ENCODE data around the gene ZBTB22. TPM values are rescaled to one million over a fixed set of nuclear protein-coding genes. Genes with fewer than 3 reads are reported as not detected.
A peak's percentile ranks its signal among the peaks of the same experiment; 100 is the strongest.

ZBTB22 gene
- total RNA-seq, 4 donors from 2014 or later, result 8.5 to 17.5 (median 14.8) TPM

DNA sequence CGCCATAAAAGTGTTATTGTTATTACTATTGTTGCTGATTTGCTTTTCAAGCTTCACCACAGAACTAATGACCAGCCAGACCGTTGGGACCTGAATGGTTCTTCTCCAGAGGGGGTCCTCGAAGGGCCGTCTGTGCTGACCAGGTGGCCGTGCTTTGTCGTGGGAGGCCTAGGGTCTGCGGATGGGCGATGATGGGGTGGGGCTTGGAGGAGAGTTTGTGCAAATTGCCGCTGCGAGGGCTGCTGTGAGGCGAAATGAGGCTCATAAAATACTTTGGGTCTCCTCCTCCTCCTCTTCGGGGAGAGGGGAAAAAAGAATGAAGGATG is 6.0 kb upstream of the ZBTB22 start:
- Histone ChIP-seq H3K4me1 (peaks cover 32 to 51% (median 39%) of the 10 kb centered on the region in 3 donors), H3K27ac (peak overlapping the region; percentile 93 to 97 (median 96)), H3K9me3 (no peaks in the 10 kb centered on the region), H3K36me3 (peaks cover 19 to 30% (median 22%) of the 10 kb centered on the region in 3 donors), H3K27me3 (no peaks in the 10 kb centered on the region), H3K4me3 (peak overlapping the region; percentile 70 to 92 (median 88))
- intact Hi-C loops (cut with DNase I), result no loop called here
- TF ChIP-seq, protein P1, sequence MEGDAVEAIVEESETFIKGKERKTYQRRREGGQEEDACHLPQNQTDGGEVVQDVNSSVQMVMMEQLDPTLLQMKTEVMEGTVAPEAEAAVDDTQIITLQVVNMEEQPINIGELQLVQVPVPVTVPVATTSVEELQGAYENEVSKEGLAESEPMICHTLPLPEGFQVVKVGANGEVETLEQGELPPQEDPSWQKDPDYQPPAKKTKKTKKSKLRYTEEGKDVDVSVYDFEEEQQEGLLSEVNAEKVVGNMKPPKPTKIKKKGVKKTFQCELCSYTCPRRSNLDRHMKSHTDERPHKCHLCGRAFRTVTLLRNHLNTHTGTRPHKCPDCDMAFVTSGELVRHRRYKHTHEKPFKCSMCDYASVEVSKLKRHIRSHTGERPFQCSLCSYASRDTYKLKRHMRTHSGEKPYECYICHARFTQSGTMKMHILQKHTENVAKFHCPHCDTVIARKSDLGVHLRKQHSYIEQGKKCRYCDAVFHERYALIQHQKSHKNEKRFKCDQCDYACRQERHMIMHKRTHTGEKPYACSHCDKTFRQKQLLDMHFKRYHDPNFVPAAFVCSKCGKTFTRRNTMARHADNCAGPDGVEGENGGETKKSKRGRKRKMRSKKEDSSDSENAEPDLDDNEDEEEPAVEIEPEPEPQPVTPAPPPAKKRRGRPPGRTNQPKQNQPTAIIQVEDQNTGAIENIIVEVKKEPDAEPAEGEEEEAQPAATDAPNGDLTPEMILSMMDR (IDR thresholded peaks at IDR 0.05), result no peak
- TF ChIP-seq POLR2A (IDR thresholded peaks at IDR 0.05), result no peak
- 0 to 2% methylated on average over 9 to 11 of the region's 12 CpGs for WGBS, 2 donors
- no peak for DNase-seq

DNA sequence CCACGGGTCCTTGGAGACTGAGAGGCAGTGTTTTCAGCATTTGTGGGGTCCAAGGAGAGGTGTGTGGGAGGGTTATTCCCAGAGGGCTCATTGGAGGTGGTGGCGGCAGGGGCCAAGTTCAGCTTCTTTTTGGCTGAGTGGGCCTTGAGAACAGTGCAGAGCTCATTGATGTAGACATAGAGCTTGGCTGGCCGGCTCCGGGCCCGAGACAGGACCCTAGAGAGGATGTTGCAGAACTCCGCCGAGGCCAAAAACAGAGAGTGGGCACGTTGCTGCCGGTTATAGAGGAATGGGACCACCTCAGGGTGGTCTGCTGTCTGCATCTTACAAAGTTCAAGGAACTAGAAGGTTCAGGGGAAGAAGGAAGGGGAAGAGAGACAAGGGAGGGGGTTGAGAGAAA is 3.7 kb upstream of the ZBTB22 start:
- no peak for TF ChIP-seq POLR2A (IDR thresholded peaks at IDR 0.05)
- TF ChIP-seq, protein P1 (IDR thresholded peaks at IDR 0.05), result no peak
- Histone ChIP-seq H3K4me3 (peak overlapping the region in 2 of 4 donors; percentile 86 to 91), H3K27ac (peak overlapping the region; percentile 93 to 97 (median 96)), H3K9me3 (no peaks in the 10 kb centered on the region), H3K36me3 (peaks cover 19 to 36% (median 22%) of the 10 kb centered on the region in 3 donors), H3K4me1 (peaks cover 43 to 68% (median 53%) of the 10 kb centered on the region in 3 donors), H3K27me3 (no peaks in the 10 kb centered on the region)
- intact Hi-C loops (cut with DNase I), result no loop called here
- no peak for DNase-seq
- WGBS, 2 donors, result 75 to 80% methylated on average over 4 of the region's 9 CpGs

DNA sequence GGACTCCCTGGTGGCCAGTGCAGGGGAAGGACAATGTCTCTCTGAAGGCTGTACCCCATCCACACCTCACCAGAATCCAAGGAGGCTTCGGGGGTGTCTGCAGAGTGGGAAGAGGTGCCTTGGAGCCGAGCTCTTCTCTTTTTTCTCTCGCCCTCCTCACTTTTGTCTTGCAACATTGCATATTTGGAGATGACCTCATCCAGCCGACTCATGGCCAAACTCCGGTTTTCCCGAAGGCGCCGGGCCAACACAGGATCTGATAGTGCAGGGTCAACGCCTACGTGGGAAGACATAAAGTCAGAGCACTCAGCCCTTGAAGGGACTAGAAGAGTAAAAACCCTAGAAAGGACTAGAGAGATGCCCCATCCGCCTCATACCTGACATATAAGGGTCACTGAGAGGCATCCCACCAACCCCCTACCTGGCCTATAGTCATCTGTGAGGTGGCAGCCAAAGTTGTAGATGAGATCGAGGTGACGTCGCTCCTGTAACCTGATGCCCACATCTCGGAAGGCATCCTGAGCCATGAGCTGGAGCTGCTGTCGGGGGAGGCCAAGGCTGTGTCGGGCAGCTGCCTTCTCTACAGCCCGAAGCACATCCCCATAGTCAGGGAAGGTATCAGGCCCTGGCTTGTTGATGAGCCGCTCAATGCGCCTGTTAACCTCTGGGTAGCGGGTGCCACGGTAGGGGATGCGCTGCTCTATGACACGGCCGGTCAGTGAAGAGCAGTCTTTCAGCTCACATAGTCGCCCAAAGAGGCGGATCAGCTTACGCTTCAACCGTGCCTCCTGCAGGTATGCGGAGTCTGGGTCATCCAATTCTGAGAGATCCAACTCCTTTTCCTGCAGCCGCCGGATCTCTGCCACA is 3.0 kb upstream of the ZBTB22 start:
- TF ChIP-seq, protein P1 (IDR thresholded peaks at IDR 0.05), result no peak
- no peak for TF ChIP-seq POLR2A (IDR thresholded peaks at IDR 0.05)
- Histone ChIP-seq H3K4me3 (peak overlapping the region in 1 of 4 donors; percentile 4), H3K27ac (peak overlapping the region in 3 of 4 donors; percentile 57 to 97 (median 77)), H3K4me1 (peaks cover 47 to 75% (median 56%) of the 10 kb centered on the region in 3 donors), H3K9me3 (no peaks in the 10 kb centered on the region), H3K36me3 (peaks cover 19 to 43% (median 22%) of the 10 kb centered on the region in 3 donors), H3K27me3 (no peaks in the 10 kb centered on the region)
- intact Hi-C loops (cut with DNase I), result no loop called here
- WGBS, 2 donors, result 46 to 58% methylated on average over 11 to 25 of the region's 32 CpGs
- DNase-seq, result no peak

DNA sequence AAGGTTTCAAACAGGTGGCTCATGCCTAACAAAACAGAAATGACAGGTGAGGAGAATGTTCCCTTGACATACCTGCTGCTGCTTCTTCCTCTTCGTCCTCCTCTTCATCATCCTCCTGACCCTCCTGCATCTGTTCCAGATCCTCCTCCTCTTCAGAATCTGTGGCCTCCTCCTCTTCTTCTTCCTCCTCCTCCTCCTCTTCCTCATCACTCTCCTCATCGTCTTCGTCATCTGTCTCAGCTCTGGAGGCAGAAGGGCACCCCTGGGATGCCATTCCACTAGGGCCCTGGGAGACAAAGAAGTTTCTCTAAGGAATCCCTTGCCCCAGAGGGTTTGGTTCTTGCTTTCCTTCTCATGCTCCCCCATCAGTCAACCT is 2.4 kb upstream of the ZBTB22 start:
- no peaks in the 10 kb centered on the region for H3K9me3 ChIP-seq
- WGBS, 2 donors, result 77 to 87% methylated on average over 3 of the region's 3 CpGs
- no peaks in the 10 kb centered on the region for H3K27me3 ChIP-seq
- H3K4me1 ChIP-seq, result peaks cover 53 to 81% (median 62%) of the 10 kb centered on the region in 3 donors
- no peak for DNase-seq
- no peak for TF ChIP-seq POLR2A (IDR thresholded peaks at IDR 0.05)
- TF ChIP-seq, protein P1 (IDR thresholded peaks at IDR 0.05), result no peak
- H3K36me3 ChIP-seq, result peaks cover 19 to 43% (median 22%) of the 10 kb centered on the region in 3 donors
- H3K27ac ChIP-seq, result peak overlapping the region in 3 of 4 donors; percentile 57 to 97 (median 77)
- no peak overlapping the region for H3K4me3 ChIP-seq
- intact Hi-C loops (cut with DNase I), result no loop called here

DNA sequence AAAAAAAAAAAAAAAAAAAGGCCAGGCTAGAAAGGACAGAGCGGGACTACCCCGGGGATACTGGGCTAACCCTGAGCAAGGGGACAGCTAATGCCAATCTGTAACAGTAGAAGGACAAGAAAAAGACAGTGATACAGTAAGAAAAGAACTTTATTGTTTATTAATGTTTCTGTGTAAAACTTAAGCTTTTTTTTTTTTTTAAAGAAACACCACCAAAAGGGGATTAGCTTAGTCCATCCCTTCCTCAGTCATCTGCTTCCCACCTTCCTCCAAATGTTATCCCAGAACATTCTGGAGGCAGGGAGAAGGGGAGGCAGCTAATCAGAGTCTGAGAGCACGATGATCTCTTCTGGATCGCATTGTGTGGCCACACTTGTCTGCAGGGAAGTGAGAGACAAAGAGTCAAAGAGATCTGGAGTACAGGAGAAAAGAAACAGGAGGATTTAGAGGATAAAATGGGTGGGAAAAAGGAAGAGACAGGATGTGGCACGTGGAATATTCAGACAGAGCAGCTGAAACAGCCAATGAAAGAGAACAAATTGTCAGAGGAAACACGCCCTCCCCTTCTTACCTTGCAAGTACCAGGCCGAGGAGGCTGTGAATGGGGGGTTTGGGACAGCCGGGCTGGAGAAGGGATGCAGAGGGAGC is 1.0 kb upstream of the ZBTB22 start:
- H3K27ac ChIP-seq, result peak overlapping the region; percentile 23 to 93 (median 89)
- no peak for DNase-seq
- H3K36me3 ChIP-seq, result peaks cover 19 to 43% (median 22%) of the 10 kb centered on the region in 3 donors
- H3K9me3 ChIP-seq, result no peaks in the 10 kb centered on the region
- intact Hi-C loops (cut with DNase I), result no loop called here
- no peaks in the 10 kb centered on the region for H3K27me3 ChIP-seq
- 58 to 65% methylated on average over 8 of the region's 8 CpGs for WGBS, 2 donors
- H3K4me3 ChIP-seq, result peak overlapping the region; percentile 45 to 76 (median 58)
- peaks cover 50 to 81% (median 62%) of the 10 kb centered on the region in 3 donors for H3K4me1 ChIP-seq
- TF ChIP-seq POLR2A (IDR thresholded peaks at IDR 0.05), result no peak
- TF ChIP-seq, protein P1 (IDR thresholded peaks at IDR 0.05), result no peak

Data from esophagus squamous epithelium (tissue), 5 donors.